Measurements from ENCODE around the gene CDX1.

The CDX1 gene

DNA sequence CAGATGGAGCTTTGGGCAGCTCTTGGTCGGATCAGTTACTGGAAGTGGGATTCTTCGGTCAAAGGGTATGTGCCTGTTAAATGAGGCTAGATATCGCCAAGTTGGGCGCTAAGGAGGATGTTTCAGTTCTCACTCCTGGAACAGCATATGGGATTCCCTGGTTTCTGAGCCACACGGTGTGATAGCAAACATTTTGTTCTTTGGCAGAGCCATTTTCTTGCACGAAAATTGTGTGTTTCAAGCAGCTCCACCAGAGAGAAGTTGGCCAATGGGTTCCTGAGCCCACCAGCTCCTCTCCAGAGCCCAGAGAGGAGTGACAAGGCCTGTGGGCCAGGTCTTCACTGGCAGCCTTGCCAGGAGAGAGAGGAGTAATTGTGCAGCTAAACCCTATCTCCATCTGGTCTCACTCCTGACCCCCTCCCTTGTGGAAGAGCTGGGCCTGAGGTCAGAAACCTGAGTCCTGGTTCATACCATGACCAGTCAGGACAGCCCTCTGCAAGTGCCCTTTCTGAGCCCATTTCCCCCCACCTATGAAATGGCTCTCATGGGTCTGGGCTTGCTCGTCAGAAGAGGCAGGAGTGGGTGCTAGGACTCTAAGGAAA lies 12.5 kb downstream of the CDX1 start:
- in situ Hi-C loops (cut with MboI; ENCODE audit: low sequenced_read_pairs) = no loop called here

DNA sequence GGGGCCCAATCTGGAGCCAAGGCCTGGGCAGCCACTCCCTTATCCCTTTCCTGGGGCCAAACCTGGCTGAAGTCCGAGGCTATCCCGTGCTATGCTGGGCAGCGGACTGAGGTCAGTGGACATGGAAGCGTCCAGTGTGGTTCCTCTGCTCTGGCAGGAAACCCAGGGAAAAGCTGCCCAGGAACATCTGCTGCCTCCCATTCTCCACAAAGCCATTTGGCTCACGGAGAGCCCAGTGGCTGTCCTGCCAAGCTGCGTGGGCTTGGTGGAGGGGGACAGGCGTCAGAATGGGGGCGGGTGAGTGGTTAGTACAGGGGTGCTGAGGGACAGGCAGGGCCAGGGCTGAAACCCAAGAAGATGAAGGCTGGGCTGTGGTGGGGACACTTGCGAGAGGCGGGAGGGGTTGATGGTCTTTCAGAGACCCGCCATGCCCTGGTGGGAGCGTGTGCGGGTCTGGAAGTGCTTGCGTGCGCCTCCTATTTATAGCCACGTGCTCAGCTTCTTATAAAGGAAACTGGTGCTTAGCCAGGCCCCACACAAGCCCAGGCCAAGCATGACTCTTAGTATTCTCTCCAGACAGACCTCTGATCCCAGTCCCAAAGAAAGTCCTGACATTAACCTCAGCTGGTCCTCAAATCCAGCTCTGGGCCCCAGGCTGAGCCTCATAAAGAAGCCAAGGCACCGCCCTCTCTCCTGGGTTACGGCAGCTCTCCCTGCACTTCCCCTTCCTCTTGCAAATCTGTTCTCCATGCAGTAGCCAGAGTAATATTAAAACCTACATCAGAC lies 13.9 kb downstream of the CDX1 start:
- in situ Hi-C loops (cut with MboI; ENCODE audit: low sequenced_read_pairs) = no loop called here

DNA sequence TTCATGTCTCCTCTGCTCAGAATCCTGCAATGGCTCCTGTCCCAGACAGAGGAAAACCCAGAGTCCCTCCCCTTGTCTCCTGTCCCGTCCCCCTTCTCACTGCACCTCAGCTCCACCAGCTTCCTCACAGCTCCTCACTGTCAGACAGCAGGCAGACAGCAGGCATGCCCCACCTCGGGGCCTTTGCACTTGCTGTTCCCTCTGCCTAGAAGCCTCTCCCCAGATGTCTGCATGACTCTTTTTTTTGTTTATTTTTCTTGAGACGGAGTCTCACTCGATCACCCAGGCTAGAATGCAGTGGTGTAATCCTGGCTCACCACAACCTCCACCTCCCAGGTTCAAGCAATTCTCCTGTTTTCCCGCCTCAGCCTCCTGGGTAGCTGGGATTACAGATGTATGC lies 14.4 kb downstream of the CDX1 start:
- in situ Hi-C loops (cut with MboI; ENCODE audit: low sequenced_read_pairs) = no loop called here

DNA sequence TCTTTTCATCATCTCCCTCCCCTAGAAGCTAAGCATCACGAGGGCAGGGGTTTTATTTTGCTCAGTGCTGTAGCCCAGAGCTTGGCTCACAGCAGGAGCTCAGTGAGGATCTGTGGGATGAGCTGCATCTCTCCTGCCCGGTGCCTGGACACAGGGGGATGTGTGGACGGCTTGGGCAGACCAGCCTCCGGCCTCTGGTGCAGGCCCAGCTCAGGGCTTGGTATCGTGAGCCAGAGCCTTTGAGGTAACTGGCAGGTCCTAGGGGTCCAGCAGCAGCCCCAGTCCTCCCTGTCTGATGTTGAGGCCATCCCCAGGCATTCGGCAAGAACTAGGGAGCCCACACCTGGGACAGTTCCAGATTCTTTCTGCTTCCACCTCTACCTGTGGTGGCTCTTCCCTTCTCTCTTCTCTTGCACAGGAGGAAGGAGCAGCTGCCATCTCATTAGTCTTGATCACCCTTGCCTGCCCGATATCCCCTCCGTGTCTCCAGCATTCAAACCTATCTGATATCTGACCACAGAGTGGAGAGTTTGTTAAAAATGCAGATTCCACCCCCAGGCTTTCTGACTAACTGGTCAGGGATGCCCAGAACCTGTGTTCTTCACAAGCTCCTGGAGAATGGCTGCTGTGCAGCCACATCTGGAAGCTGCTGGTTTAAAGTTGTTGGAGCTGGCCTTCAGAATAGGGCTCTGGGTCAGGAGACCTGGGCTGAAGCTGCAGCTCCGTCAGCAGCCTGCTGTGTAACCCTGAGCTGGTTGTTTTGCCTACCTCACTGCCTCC lies 15.4 kb downstream of the CDX1 start:
- in situ Hi-C loops (cut with MboI; ENCODE audit: low sequenced_read_pairs) = no loop called here

DNA sequence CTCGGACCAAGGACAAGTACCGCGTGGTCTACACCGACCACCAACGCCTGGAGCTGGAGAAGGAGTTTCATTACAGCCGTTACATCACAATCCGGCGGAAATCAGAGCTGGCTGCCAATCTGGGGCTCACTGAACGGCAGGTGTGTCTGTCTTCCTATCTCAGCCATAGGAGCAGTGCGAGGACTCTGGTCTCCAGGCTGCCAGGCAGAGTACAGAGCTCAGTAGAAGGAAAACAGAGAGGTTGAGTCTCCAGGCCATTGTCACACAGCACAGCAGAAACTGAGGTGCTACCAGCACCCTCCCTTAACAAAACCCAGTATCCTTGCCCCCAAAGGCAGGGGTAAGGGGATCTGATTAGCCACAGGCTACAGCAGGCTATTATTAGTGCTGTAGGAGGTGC lies 16.2 kb downstream of the CDX1 start:
- in situ Hi-C loops (cut with MboI; ENCODE audit: low sequenced_read_pairs) = no loop called here

DNA sequence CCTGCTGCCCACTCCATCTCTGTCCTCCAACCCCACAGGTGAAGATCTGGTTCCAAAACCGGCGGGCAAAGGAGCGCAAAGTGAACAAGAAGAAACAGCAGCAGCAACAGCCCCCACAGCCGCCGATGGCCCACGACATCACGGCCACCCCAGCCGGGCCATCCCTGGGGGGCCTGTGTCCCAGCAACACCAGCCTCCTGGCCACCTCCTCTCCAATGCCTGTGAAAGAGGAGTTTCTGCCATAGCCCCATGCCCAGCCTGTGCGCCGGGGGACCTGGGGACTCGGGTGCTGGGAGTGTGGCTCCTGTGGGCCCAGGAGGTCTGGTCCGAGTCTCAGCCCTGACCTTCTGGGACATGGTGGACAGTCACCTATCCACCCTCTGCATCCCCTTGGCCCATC lies 16.9 kb downstream of the CDX1 start:
- in situ Hi-C loops (cut with MboI; ENCODE audit: low sequenced_read_pairs) = no loop called here

DNA sequence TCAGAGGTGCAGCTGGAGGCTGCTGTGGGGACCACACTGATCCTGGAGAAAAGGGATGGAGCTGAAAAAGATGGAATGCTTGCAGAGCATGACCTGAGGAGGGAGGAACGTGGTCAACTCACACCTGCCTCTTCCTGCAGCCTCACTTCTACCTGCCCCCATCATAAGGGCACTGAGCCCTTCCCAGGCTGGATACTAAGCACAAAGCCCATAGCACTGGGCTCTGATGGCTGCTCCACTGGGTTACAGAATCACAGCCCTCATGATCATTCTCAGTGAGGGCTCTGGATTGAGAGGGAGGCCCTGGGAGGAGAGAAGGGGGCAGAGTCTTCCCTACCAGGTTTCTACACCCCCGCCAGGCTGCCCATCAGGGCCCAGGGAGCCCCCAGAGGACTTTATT lies 17.4 kb downstream of the CDX1 start:
- in situ Hi-C loops (cut with MboI; ENCODE audit: low sequenced_read_pairs) = no loop called here

DNA sequence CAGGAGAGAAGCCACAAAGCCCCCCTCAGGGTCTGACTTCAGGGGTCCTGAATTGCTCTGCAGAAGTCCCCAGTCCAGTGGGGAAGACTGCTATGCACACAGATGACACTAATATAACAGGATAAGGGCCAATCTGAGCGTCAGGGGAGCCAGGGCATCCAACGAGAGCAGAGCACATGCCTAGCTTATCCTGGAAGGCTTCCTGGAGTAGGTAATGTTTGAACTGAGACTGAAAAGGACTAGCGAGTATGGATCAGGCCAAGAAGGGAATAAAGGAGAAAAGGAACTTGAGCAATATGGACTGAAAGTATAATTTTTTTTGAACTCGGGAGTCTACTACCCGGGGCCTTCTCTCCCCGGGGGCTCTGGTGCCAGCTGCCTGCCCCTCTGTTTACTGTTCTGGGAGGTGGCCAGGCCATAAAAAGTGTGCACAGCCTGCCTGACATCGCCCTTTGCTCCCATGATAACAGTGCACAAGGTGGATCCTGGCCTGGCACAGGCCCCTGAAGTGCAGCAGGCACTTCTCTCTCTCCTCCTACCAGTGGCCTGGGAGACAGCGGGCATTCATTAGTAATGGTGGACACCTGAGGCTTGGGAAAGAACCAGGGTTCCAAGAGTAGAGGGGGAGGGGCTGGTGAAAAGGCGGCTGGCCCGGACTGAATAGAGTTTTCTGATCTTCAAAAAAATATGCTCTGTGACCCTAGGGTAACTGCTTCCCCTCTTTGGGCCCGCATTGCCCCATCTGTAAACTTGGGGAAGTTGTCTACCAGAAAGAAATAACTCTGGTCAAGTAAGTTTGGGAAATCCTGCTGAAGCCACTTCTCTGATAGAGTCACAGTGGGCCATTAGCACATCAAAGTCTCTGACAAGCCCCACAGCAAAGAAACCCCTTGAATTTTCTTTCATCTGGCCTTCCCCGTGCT lies 18.7 kb downstream of the CDX1 start:
- in situ Hi-C loops (cut with MboI; ENCODE audit: low sequenced_read_pairs) = no loop called here

DNA sequence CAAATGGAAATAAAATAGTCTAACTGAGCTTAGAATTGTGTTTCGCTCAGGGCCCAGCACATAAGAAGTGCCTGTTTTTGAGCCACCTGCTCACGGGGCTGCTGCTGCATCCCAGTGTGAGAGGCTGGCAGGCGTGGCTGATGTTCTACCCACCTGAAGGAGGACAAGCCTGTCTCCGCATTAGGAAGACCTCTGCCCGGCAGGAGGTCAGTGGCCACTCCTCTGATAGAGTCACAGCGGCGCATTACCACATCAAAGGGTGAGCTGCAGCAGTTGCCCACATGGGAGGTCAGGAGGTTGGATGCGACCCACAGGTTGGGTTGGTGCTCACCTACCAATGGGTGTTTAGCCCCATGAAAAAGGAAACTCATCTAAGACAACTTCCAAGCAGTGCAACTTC lies 19.6 kb downstream of the CDX1 start:
- in situ Hi-C loops (cut with MboI; ENCODE audit: low sequenced_read_pairs) = no loop called here

DNA sequence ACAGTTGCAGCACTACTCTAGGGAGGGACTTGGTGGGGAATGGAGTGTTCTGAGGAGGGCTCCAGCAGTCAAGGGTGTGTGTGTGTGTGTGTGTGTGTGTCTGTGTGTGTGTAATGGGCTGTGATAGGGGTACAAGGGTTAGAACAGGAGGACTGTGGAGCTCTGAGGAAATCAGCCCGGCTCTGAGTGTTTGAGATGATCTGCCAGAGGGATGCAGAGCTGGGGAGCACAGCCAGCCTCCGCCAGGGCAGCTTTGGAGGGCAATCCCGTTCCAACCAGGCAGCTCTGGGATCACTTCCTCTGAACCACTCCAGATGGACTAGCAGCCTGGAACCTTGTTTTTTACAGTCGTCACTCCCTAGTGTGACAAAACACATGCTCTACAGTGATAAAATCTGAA lies 20.3 kb downstream of the CDX1 start:
- in situ Hi-C loops (cut with MboI; ENCODE audit: low sequenced_read_pairs) = no loop called here

DNA sequence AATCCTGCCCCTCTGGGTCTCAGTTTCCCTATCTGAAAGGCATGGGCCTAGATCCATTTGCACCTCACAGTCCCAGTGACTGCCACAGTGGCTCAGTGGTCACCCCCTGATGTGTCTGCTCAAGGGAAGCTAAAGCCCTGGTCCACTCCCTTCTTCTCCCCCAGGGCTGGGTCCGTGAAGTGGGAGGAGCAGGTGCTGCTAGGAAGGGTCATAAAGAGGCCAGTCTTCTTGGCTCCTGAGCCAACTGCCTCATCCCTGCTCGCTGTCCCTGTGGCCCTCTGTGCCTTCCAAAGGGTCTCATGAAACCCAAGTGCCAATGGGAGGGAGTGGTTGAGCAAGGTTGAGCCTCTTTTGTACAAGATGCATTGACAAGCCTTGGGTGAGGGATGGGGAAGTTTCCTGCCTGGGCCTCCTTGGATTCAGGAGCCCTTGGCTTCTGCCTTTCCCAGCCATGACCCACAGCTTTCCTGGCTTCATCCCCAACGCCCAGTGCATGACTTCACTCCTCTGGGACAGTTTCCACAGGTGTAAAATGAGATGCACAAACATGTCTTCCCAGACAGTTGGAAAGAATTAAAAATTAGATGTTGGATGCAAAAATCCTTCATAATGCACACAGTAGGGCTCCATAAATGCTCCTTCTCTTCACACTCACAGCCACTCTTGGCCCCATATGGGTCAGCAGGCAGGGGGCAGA lies 21.7 kb downstream of the CDX1 start:
- in situ Hi-C loops (cut with MboI; ENCODE audit: low sequenced_read_pairs) = no loop called here

DNA sequence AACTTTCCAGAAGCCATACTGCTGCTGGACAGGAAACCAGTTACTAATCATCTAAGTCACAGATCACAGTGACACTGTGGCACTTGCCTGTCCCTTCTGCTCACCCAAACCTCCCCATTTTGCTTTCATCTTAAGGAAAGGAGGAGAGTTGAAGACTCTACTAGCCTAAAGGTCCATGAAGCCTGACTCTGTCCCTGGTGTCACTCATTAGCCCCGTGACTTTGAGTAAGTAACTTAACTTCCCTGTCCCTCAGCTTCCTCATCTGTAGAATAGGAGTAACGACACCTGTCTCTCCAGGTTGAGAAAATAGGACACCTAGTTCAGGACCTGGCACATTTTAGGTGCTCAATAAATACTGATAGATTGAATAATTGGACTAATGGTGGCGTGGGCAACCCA lies 22.7 kb downstream of the CDX1 start:
- in situ Hi-C loops (cut with MboI; ENCODE audit: low sequenced_read_pairs) = no loop called here

DNA sequence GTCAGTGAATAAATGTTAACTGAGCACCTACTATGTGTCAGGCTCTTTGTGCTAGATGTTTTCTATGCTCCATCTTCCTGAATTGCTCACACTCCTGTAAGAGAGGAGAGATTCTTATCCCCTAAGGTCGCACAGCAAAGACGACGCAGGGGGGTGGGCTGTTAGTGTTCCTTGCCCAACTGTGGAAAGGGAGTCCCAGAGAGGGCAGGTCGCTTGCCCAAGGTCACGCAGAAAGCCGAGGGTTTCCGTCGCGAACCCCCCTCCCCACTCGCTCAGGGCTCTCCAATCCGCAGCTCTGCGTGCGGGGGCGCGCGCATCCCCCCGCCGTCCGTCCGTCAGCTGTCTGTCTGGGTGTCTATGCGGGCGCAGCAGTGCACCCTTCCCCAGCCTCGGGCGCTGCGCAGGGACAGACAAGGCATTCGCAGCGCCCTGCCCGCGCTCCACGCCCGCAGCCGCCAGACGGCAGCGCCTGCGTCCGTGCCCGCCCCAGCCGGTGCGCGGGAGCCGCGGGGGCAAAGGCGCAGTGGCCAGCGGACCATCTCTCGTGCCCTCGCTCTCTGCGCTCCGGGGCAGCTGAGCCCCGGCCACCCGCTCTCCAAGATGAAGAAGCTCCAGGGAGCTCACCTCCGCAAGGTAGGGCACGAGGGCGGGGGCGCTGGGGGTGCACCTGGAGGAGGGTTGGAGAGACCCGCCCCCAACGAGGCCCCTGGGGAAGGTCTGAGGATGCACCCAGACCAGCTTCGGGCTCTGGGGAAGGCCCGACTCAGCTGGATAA lies 23.3 kb downstream of the CDX1 start, which contains the start of gene SLC6A7:
TSS of gene SLC6A7 (plus strand) at position 335 of the 775 bp plus-strand sequence. CDS start at position 601, 266 bp downstream.
- in situ Hi-C loops (cut with MboI; ENCODE audit: low sequenced_read_pairs) = no loop called here

DNA sequence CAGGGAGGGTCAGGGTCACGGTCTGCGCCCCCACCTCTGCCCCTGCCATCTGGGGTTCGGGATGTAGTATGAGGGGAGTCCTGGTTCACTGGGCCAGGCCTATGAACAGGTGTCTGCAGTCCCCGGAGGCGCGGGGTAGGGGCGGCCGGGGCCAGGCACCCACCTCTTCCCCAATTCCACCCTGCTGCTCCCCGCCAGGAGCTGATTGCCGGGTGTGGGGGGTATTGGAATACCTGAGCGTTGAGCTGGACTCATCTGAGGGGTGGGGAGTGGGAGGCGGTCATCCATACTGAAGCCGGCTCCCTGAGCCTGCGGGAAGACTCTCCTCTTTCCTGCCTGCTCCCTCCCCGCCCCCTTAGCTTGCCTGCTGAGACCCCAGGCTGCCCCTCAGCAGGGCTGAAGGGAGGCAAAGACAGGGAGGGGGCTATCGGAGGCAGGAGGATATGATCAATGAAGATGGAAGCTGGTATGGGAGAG lies 24.0 kb downstream of the CDX1 start:
- in situ Hi-C loops (cut with MboI; ENCODE audit: low sequenced_read_pairs) = no loop called here

DNA sequence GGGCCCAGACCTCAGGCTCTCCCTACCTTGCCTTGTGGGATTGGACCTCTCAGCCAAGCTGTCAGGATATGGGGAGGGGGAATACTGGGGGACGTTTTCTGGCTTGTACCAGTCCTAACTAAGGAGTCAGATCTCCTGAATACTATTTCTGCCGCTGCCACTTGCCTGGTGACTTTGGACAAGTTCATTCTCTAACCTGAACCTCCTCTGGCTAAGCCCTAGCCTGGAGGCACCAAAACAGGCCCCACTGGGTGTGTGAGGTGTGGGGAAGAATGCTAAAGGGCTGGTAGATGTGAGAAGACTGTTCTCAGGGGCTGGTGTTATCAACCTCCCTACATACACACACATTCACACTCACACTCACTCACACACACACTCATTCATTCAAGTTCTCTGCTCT lies 24.4 kb downstream of the CDX1 start:
- in situ Hi-C loops (cut with MboI; ENCODE audit: low sequenced_read_pairs) = no loop called here

DNA sequence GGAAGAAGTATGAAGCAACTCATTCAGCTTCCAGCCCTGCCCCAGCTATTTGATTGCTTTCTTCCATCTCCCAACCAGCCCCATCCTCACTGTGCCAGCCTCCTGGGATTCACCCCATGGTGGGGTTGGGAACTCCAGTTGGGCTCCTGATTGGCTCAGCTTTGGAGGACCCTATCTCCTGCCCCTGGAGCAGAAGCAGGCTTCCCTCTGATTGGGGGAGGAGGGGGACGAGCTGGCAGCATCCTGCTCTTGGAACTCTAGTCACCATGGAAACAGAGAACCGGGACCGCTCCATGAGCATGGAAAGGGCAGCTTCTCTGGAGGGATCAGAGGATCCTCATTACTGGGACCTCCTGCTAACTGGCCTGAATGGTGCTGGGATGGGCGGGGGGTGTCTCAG lies 25.9 kb downstream of the CDX1 start:
- in situ Hi-C loops (cut with MboI; ENCODE audit: low sequenced_read_pairs) = no loop called here

DNA sequence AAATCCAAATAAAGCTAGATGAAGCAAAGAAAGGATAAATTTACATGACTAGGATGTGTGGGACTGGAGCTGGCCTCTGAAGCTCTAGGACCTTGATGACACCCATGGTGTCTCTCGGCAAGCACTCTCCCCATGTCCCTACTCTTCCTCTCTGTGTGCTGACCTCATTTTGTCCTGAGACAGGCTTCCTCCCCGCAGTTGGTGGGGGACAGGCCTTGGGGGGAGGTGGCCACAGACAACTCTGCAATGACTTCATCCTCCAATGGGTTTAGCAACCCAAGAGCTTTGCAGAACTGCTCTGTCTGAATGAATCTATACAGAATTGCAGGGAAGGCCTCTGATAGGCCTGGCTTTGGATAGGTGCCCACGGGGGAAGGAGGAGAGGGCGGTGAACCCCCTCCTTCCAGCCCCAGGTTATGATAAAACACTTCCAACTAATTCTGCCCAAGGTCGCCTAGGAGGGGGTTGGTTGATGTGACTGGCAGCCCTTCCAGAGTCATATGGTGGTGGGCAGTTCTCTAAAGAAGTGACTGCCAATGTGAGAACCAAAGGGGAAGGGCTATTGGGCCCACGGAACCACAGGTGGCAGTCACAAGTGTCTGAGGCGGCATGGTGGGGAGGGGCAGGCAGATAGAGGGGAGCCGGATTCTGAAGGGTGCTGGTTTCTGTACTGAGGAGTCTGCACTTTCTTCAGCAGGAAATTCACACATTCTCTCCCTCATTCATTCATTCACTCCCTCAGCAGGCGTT lies 29.3 kb downstream of the CDX1 start:
- in situ Hi-C loops (cut with MboI; ENCODE audit: low sequenced_read_pairs) = no loop called here

DNA sequence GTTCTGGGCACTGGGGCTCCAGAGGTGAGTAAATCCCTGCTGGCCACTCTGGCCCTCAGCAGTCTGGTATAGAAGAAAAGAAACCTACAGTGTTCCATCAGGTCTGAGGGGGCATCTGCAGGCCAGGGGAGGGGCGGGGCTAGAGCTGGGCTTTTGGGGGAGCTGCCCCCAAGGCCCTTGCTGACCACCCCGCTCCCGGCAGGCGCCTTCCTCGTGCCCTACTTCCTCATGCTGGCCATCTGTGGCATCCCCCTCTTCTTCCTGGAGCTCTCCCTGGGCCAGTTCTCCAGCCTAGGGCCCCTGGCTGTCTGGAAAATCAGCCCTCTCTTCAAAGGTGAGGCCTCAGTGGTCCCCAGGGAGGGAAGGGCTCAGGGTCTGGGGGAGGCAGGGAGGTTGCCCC lies 29.9 kb downstream of the CDX1 start:
- in situ Hi-C loops (cut with MboI; ENCODE audit: low sequenced_read_pairs) = no loop called here

DNA sequence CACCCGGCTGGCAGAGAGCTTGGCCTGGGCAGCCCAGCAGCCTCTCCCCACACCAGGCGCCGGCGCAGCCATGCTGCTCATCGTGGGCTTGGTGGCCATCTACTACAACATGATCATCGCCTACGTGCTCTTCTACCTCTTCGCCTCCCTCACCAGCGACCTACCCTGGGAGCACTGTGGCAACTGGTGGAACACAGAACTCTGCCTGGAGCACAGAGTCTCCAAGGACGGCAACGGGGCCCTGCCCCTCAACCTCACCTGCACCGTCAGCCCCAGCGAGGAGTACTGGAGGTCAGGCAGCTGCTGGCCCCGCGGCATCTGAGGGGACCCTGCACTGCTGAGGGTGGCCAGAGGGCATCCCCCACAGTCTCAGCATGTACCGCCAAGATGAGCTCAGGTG lies 30.4 kb downstream of the CDX1 start:
- in situ Hi-C loops (cut with MboI; ENCODE audit: low sequenced_read_pairs) = no loop called here

All from HL-60/S4 (cell line).